NCI-H774 (cell line): ENCODE results near the gene HYLS1.
A peak's percentile ranks its signal among the peaks of the same experiment; 100 is the strongest.

Experiments used
- DNase-seq: peaks from one replicate; lab custom pipeline; 2025; lab: John Stamatoyannopoulos, UW

Gene HYLS1

GRCh38 chr11:125934473-125934872 is 47.0 kb downstream of the HYLS1 start:
- no peak for DNase-seq

DNA sequence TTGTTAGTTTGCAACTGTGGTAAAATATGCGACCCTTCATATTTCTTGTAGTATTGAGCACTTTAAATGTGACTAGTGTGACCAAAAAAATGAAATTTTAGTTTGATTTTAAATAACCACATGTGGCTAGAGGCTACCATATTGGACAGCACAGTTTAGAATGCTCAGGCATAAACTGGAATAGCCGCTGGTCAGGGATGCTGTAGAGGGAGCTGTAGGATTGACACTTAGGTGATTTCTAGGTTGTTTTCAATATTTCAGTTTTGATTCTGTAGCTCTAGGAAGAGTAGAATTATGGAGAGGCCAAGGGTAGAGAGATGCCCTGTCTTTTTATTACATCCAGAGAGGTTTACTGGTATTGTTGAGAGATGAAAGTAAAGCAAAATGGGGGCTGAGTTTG is 47.6 kb downstream of the HYLS1 start:
- DNase-seq: no peak

DNA sequence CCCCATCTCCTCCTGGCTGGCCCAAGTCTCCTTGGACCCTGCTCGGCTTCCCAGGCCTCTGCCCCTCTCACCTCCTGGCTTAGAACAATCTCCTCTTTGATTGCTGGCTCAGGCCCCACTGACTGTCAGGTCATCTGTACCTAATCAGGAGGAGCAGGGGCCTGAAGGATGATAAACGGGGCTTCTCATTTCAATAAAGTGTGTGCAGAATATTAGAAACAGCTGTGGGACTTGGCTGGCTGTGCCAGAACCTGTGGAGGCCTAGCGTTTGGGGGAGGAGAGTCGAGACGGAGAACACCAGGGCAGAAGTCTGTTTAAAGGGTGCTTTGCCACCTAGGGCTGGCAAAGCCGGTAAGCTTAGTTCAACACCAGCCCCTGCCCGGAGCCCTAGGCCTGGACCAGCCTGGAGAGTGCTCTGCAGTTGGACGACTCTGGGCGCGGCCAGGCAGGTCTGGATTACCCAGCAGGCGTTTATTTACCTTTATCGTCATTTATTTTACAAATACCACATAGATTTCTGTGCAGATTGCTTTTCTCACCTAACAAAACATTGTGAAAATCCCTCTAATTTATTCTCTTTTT is 48.2 kb downstream of the HYLS1 start:
- no peak for DNase-seq

DNA sequence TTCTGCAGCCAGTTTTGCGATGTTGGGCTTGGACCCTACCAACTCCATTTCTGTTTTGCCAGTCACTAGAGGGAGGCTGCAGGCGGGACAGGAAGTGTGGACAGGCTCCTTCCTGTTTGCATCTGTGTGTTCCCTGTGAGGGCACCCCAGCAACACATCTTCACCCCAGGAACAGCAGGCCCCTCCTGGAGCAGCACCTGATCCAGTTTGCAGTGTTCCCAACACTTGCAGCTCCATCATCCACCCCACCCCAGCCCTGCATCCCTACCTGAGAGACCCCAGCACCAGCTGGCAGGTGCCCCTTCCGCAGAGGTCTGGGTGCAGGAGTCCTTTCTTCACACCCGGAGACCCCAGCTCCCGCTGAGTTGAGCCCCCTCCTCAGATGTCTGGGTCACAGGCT is 51.0 kb downstream of the HYLS1 start:
- DNase-seq: no peak

GRCh38 chr11:125939081-125939521 is 51.6 kb downstream of the HYLS1 start:
- no peak for DNase-seq

DNA sequence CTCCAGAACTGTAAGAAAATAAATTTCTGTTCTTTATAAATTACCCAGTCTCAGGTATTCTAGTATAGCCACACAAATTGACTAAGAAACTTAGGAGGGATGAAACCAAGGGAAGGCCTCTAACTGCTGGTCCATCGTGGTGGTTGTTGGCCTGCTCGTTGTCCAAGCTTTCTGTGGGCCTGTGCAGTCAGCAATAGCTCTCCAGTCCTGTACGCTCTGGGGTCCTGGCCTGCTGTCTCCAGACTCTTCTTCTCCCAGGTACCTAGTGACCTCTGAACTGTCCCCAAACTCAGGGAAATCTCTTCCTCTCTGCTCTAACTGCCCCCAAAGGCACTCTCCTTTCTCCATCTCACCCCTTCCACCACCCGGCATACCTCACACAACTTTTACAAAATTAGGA is 52.7 kb downstream of the HYLS1 start:
- DNase-seq: no peak

GRCh38 chr11:125941267-125941618 is 53.8 kb downstream of the HYLS1 start:
- no peak for DNase-seq

DNA sequence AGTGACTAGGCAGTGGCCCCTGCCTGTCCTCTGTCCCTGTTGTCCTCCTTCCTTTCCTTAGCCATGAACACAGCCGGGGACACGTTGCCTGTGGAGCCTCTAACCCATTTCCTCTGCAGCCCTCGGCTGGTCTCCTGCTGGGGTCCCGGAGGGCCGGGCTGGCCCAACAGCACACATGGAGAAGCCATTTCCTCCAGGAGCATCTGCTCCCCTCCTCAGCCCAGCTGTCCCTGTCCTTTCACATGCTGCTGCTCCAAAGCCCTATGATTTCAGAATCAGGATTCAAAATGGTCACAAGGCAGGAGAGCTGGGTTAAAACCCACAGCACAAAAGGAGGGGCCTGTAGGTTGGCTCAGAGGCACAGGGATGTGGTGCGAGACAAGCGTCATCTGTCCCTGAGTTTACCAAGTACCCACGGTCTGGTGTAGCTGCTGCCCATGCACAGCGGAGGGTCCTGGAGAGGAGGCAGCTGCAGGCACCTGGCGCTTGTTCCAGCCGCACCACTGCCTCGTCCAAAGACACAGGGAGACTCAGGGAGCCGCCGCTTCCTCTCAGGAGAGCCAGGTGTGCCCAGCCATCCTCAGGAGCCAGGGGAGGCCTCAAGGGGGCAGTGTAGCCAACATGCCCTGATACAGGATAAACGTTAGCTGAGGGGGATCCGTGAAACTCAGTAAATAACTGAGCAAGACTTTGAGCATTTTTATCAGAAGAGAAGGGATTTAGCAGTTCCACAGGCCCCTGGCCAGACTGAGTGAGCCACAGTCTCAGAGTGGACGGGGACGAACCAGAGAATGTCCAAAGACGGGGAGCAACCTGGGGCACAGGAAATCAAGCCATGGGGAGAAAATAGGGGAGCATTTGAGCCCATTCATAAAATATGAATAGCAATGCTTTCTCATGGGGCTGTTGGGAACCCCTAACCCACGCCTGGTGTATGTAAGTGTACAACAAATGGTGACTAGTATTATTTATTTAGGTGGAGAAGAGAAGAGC is 54.4 kb downstream of the HYLS1 start:
- DNase-seq: peak; percentile 76

DNA sequence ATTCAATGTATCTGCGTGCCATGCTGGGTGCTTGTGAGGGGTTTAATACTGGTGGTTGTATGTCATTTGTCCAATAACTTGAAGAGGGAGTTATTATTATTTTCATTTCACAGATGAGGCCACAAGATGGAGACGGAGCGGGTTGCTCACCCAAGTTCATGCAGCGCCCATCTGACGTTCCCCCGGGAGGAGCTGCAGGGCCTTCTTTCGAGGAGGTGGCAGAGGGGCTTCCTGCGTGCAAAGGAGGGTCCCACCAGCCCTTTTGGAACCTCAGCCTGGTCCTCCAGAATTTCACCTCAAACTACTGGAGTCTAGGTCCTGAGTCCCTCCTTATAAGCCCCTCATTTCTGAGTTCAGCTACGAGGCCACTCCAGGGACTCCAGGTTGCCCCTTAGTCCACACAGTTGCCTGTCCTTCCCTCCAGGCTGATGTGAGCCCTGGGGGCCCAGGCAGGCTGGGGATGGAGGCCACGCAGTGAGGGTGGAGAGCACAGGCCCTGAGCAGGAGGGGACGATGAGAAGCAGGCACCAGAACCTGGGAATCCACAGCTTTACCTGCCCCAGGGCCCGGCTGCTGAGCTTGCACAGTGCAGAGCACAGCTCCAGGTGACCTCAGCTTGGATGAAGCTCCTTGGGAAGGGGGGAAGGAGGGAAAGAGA is 55.4 kb downstream of the HYLS1 start:
- DNase-seq: no peak

- no peak for DNase-seq
Measured at GRCh38 chr11:125943661-125944349, 56.3 kb downstream of the HYLS1 start.

GRCh38 chr11:125944350-125945010 is 57.0 kb downstream of the HYLS1 start:
- no peak for DNase-seq

GRCh38 chr11:125945011-125945796 is 57.7 kb downstream of the HYLS1 start:
- no peak for DNase-seq

GRCh38 chr11:125945797-125946520 is 58.5 kb downstream of the HYLS1 start, which contains the start of gene VSIG10L2:
Gene VSIG10L2, plus strand, starts transcription at chr11:125946044. Its CDS starts 12 bp downstream, at chr11:125946056.
- no peak for DNase-seq

DNA sequence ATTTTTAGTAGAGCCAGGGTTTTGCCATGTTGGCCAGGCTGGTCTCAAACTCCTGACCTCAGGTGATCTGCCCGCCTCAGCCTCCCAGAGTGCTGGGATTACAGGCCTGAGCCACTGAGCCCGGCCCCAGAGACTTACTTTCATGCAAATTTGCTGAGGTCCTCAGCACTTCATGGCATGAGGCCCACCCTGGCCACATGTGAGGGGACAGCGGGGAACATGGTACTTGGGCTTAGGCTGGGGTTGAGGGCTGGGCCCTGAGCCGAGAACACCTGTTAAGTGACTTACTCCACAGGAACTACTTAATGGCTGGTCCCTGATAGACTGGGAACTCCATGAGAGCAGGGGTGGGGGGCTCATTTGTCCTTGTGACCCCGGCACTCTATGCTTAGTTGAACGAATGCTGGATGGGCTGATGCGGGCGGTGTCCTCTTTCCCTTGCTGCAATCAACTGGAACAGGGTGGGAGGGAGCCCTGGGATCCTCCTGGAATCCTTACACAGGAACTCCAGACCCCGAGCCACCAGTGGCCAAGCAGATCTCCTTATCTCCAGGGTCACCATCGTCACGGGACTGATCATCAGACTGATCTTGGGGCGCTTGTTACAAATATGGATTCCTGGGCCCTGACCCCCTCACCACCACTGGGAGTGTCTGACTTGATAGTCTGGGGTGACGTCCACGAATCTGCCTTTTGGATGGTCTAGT is 59.4 kb downstream of the HYLS1 start:
- no peak for DNase-seq

GRCh38 chr11:125947419-125948277 is 60.2 kb downstream of the HYLS1 start:
- no peak for DNase-seq

- no peak for DNase-seq
Measured at GRCh38 chr11:125948278-125949051, 61.0 kb downstream of the HYLS1 start.

DNA sequence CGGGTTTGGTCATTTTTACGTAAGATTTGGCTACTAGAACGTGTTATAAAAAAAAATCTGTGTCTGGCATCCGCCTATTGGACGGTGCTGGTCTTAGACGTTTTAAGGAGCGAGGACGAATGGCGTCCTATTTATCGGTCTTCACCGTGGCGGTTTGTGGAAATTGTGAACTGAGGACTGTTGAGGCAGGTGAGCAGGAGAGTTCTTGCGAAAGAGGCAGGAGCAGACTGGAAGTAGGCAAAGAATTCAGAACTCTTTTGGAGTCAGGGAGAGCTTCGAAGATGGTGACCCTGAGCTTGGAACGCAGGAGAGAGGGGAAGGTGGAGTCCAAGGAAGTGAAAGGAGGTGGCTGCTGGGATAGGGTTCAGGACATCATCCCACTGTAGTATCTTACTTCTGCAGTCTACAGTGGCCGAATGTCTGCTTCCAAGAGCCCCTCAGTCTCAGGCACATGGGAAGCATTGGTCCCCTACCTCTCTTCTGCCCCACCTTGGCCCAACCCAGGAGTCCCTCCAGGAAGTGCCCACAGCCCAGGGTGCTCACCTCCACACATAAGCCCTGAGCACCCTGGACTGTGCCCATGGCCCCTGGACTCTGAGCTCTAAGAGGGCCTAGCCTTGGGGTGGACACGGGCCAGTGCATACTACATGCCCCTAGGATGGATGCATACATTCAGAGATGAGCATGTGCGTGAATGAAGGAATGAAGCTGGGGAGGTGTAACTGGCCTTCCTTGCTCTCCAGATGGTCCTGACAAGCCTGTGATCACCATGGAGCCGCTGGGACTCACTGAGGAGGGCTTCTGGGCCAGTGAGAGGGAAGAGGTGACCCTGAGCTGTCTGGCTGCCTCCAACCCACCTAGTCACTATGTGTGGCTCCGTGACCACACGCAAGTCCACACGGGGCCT is 62.1 kb downstream of the HYLS1 start:
- no peak for DNase-seq
